ENCODE data around the gene NUMBL. TPM values are rescaled to one million over a fixed set of nuclear protein-coding genes. Genes with fewer than 3 reads are reported as not detected.

The NUMBL gene
- total RNA-seq, 1 donor from 2014 or later, result 6.4 TPM

DNA sequence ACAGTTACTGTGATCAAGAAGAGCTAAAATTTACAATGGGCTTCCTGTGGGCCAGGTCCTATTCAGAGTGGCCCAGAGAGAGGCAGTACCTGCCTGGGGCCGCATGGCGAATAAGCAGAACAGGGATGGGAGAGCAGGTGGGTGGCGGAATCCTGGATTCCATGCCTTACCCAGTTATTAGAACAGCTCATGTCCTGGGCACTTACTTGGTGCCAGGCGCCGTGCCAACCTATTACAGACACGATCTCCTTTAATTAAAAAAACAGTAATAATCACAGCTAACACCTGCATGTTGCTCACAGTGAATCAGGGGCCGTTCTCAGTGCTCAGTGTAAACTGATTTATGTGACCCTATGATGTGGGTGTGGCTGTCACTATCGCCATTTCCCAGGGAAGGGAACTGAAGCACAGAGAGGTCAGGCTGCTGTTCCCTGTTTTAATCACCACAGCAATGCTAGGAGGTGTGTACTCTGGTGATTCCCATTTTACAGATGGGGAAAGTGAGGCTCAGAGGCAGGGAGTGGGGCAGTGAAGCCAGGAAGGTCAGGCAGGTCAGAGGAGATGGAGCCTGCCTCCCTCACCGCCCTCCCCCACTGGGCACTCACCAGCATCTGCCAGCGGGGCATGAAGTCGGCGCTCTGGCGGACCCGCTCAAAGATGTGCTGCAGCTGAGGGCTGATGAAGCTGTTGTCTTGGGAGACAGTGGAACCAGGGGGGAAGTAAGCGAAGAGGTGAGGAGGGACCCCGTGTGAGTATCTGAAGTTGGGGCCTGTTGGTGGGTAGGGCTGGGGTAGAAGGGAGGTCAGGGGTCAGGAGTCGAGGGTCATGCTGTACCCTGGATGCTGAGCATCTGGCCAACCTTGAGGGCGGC is 14.3 kb upstream of the NUMBL start:
- Histone ChIP-seq H3K36me3 (no peaks in the 10 kb centered on the region), H3K4me2 (no peak overlapping the region), H3K9me3 (ENCODE audit: low read depth) (no peaks in the 10 kb centered on the region), H3K27ac (no peak overlapping the region), H2AFZ (replicated peaks) (no peak overlapping the region), H4K20me1 (ENCODE audit: low read depth) (no peaks in the 10 kb centered on the region), H3K4me1 (no peaks in the 10 kb centered on the region), H3K27me3 (no peaks in the 10 kb centered on the region), H3K4me3 (no peak overlapping the region), H3K79me2 (ENCODE audit: low read depth) (no peaks in the 10 kb centered on the region), H3K9ac (no peak overlapping the region), H3F3A (ENCODE audit: low read depth) (no peaks in the 10 kb centered on the region)
- Mint-ChIP-seq H3K4me1 (peaks cover 10% of the 10 kb centered on the region), H3K36me3 (peaks cover 28% of the 10 kb centered on the region), H3K27ac (peak overlapping the region; percentile 42), H3K27me3 (ENCODE audit: insufficient read depth, low read depth) (peaks cover 2% of the 10 kb centered on the region), H3K9me3 (no peaks in the 10 kb centered on the region), H3K4me3 (no peak overlapping the region)
- TF ChIP-seq EZH2 (IDR thresholded peaks at IDR 0.05) (no peak), EZH2phosphoT487 (IDR thresholded peaks at IDR 0.05) (no peak)
- DNase-seq (ENCODE audit: low spot score), result no peak

DNA sequence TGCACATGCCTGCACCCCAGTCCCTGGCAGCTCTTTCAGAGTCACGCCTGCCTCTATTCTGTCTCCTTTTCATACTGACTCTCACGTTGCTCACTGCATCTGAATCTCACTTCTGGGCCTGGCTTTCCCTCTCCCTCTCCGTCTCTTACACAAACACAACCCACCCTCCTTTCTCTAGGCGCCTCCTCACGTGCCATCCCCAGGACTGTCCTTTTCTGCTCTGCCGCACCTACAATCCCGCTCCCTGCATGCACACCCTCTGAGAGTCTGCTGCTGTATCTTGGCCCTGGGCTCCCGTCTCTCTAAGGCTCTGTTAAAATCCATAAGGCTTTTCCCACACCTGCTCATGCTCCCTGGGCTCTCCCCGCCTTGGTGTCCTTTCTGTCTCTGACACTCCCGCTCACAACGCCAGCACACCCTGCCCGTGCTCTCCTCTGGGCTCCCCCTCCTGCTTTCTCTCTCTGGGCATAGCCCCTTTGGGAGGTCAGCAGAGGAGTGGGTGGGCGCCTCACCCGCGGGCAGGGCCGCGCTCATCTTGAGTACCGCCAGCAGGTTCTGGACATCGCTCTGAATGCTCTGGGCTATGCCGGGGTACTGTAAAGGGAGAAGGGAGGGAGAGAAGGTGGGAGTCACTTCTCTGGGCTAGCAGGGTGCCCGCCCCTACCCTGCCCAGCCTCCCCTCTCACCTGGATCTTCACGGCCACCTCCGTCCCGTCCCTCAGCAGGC is 12.7 kb upstream of the NUMBL start:
- Mint-ChIP-seq H3K4me1 (peaks cover 8% of the 10 kb centered on the region), H3K27ac (peak overlapping the region; percentile 81)
- H3F3A ChIP-seq (ENCODE audit: low read depth), result no peaks in the 10 kb centered on the region

GRCh38 chr19:40702337-40703012 is 12.0 kb upstream of the NUMBL start:
- Histone ChIP-seq H3K27me3 (no peaks in the 10 kb centered on the region), H3K9ac (peak overlapping the region; percentile 62), H3K4me1 (no peaks in the 10 kb centered on the region), H2AFZ (replicated peaks) (no peak overlapping the region), H3K27ac (no peak overlapping the region), H3K9me3 (ENCODE audit: low read depth) (no peaks in the 10 kb centered on the region), H3K4me2 (no peak overlapping the region), H3K4me3 (no peak overlapping the region), H4K20me1 (ENCODE audit: low read depth) (no peaks in the 10 kb centered on the region), H3K79me2 (ENCODE audit: low read depth) (no peaks in the 10 kb centered on the region), H3F3A (ENCODE audit: low read depth) (no peaks in the 10 kb centered on the region), H3K36me3 (no peaks in the 10 kb centered on the region)
- peak overlapping the region; percentile 89 for H3K27ac Mint-ChIP-seq
- H3K9me3 Mint-ChIP-seq, result no peaks in the 10 kb centered on the region
- H3K36me3 Mint-ChIP-seq, result peaks cover 27% of the 10 kb centered on the region
- TF ChIP-seq EZH2phosphoT487 (IDR thresholded peaks at IDR 0.05), result no peak
- TF ChIP-seq CTCF (IDR thresholded peaks at IDR 0.05), result peak; percentile 53
- DNase-seq (ENCODE audit: low spot score), result peak; percentile 70
- peaks cover 2% of the 10 kb centered on the region for H3K27me3 Mint-ChIP-seq (ENCODE audit: insufficient read depth, low read depth)
- H3K4me3 Mint-ChIP-seq, result peak overlapping the region; percentile 4
- peaks cover 8% of the 10 kb centered on the region for H3K4me1 Mint-ChIP-seq

More for the DNA sequence above, 12.7 kb upstream of the NUMBL start:
- H4K20me1 ChIP-seq (ENCODE audit: low read depth), result no peaks in the 10 kb centered on the region
- no peak overlapping the region for H3K4me2 ChIP-seq
- no peaks in the 10 kb centered on the region for H3K9me3 ChIP-seq (ENCODE audit: low read depth)
- no peak overlapping the region for H3K4me3 ChIP-seq
- no peaks in the 10 kb centered on the region for H3K79me2 ChIP-seq (ENCODE audit: low read depth)
- no peaks in the 10 kb centered on the region for H3K9me3 Mint-ChIP-seq
- H3K4me3 Mint-ChIP-seq, result no peak overlapping the region
- no peaks in the 10 kb centered on the region for H3K27me3 ChIP-seq
- DNase-seq (ENCODE audit: low spot score), result no peak
- no peaks in the 10 kb centered on the region for H3K4me1 ChIP-seq
- H3K27ac ChIP-seq, result no peak overlapping the region
- no peak overlapping the region for H2AFZ ChIP-seq (replicated peaks)
- H3K9ac ChIP-seq, result peak overlapping the region; percentile 62
- no peaks in the 10 kb centered on the region for H3K36me3 ChIP-seq
- H3K27me3 Mint-ChIP-seq (ENCODE audit: insufficient read depth, low read depth), result peaks cover 2% of the 10 kb centered on the region
- H3K36me3 Mint-ChIP-seq, result peaks cover 28% of the 10 kb centered on the region
- TF ChIP-seq EZH2 (IDR thresholded peaks at IDR 0.05) (no peak), EZH2phosphoT487 (IDR thresholded peaks at IDR 0.05) (no peak), CTCF (IDR thresholded peaks at IDR 0.05) (no peak)
